ENCODE results near the gene MBTPS1.

MBTPS1 gene

DNA sequence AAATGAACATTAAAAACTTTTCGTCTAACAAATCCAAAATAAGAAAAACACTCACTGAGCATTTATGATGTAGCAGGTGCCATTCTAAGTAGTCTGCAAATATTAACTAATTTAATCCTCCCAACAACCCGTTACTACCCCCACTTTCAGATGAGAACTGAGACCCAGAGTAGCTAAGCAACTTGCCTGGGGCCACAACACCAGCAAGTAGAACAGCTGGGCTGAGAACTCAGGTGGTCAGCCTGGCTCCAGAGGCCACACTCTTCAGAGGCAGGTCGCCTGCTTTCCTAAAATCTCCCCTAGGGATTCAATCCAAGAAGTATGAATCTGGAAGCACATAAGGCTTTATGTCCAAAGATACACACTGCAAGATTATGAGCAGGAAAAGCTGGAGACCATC, 6.2 kb downstream of the MBTPS1 start:
- H3K4me3 ChIP-seq (ENCODE audit: low read depth, low read length), result no peak overlapping the region
- no peak for DNase-seq (ENCODE audit: low read depth)
- no peak for TF ChIP-seq MYC (IDR thresholded peaks at IDR 0.05; ENCODE audit: low read depth, low read length)
- no peak for TF ChIP-seq POLR2A (IDR thresholded peaks at IDR 0.05; ENCODE audit: extremely low read depth, insufficient read length)
- TF ChIP-seq, protein P1, sequence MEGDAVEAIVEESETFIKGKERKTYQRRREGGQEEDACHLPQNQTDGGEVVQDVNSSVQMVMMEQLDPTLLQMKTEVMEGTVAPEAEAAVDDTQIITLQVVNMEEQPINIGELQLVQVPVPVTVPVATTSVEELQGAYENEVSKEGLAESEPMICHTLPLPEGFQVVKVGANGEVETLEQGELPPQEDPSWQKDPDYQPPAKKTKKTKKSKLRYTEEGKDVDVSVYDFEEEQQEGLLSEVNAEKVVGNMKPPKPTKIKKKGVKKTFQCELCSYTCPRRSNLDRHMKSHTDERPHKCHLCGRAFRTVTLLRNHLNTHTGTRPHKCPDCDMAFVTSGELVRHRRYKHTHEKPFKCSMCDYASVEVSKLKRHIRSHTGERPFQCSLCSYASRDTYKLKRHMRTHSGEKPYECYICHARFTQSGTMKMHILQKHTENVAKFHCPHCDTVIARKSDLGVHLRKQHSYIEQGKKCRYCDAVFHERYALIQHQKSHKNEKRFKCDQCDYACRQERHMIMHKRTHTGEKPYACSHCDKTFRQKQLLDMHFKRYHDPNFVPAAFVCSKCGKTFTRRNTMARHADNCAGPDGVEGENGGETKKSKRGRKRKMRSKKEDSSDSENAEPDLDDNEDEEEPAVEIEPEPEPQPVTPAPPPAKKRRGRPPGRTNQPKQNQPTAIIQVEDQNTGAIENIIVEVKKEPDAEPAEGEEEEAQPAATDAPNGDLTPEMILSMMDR (IDR thresholded peaks at IDR 0.05; ENCODE audit: low read depth, low read length), result no peak
- TF ChIP-seq, protein P2, sequence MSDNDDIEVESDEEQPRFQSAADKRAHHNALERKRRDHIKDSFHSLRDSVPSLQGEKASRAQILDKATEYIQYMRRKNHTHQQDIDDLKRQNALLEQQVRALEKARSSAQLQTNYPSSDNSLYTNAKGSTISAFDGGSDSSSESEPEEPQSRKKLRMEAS (IDR thresholded peaks at IDR 0.05; ENCODE audit: low read depth, low read length), result no peak

DNA sequence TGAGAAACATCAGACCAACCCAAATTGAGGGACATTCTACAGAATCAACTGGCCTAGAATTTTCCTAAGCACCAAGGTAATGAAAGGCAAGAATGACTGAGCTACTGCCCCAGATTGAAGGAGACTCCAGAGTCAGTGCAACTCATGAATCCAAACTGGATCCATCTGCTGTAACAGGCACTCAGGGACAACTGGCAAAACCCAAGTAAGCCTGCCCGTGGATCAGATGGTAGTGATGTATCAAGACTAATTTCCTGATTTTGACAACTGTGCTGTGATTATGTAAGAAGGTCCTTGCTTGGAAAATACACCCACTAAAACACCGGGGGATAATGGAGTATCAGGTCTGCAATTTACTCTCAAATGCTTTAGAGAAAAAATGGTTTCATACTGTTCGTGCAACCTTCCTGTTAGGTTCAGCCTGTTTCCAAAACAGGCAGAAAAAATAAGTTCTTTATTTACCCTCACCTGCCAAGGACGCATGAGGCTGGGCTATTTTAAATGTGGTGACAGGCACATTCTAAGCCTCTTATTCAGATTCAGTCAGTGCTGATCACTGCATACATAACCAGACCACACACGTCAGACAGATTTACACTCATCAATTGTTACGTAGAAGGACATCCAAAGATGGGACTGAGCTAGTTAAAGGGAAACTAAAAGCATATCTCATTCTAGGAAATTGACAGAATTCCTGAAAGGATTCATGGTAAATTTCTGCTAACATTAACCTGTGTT, 7.0 kb downstream of the MBTPS1 start:
- H3K4me3 ChIP-seq (ENCODE audit: low read depth, low read length), result no peak overlapping the region
- TF ChIP-seq, protein P1 (IDR thresholded peaks at IDR 0.05; ENCODE audit: low read depth, low read length), result no peak
- TF ChIP-seq, protein P2 (IDR thresholded peaks at IDR 0.05; ENCODE audit: low read depth, low read length), result no peak
- no peak for DNase-seq (ENCODE audit: low read depth)

DNA sequence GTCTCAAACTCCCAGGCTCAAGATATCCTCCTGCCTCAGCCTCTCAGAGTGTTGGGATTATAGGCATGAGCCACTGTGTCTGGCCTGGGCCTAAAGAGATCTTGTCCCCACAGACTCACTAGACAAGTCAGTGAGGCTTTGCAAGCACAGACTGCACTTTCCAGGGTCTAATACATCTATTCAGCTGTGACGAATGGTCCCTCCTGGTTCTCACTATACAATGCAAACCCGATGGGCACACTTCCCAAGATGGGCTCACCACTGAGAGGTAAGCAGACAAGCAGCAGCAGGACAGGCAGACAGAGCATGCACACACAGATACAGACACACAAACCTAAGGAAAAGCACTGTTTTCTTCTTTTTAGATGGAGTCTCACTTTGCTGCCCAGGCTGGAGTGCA, 8.8 kb downstream of the MBTPS1 start:
- no peak overlapping the region for H3K4me3 ChIP-seq (ENCODE audit: low read depth, low read length)
- TF ChIP-seq, protein P2 (IDR thresholded peaks at IDR 0.05; ENCODE audit: low read depth, low read length), result no peak
- no peak for TF ChIP-seq POLR2A (IDR thresholded peaks at IDR 0.05; ENCODE audit: extremely low read depth, insufficient read length)
- TF ChIP-seq MYC (IDR thresholded peaks at IDR 0.05; ENCODE audit: low read depth, low read length), result no peak
- TF ChIP-seq, protein P1 (IDR thresholded peaks at IDR 0.05; ENCODE audit: low read depth, low read length), result no peak
- no peak for DNase-seq (ENCODE audit: low read depth)

DNA sequence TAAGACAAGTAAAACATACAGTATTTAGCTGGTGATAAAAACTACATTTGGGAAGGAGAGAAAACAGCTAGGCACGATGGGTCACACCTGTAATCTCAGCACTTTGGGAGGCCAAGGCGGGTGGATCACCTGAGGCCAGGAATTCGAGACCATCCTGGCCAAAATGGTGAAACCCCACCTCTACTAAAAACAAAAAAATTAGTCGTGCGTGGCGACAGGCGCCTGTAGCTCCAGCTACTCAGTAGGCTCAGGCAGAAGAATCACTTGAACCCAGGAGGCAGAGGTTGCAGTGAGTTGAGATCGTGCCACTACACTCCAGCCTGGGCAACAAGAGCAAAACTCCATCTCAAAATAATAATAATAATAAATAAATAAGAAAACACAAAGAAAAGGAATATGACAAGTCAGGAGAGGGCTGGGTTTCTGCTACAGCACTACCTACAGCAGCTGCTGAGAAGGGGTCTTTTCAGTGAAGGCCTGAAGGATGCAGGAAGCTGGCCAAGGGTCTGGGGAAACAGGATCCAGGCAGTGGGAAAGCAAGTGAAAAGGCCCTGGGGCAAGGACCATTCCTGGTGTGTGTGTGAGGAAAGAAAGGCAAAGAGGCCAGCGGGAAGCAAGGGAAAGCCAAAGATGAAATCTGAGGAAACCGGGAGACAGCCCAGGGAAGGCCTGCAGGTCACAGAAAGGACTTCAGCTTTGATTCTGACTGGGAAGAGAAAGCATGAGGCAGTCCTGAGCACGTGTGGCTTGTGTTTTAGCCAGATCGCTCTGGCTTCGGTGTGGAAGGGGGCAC, 10.6 kb downstream of the MBTPS1 start:
- TF ChIP-seq, protein P2 (IDR thresholded peaks at IDR 0.05; ENCODE audit: low read depth, low read length), result no peak
- no peak for TF ChIP-seq POLR2A (IDR thresholded peaks at IDR 0.05; ENCODE audit: extremely low read depth, insufficient read length)
- TF ChIP-seq, protein P1 (IDR thresholded peaks at IDR 0.05; ENCODE audit: low read depth, low read length), result no peak
- no peak for TF ChIP-seq MYC (IDR thresholded peaks at IDR 0.05; ENCODE audit: low read depth, low read length)
- DNase-seq (ENCODE audit: low read depth), result no peak
- H3K4me3 ChIP-seq (ENCODE audit: low read depth, low read length), result no peak overlapping the region

DNA sequence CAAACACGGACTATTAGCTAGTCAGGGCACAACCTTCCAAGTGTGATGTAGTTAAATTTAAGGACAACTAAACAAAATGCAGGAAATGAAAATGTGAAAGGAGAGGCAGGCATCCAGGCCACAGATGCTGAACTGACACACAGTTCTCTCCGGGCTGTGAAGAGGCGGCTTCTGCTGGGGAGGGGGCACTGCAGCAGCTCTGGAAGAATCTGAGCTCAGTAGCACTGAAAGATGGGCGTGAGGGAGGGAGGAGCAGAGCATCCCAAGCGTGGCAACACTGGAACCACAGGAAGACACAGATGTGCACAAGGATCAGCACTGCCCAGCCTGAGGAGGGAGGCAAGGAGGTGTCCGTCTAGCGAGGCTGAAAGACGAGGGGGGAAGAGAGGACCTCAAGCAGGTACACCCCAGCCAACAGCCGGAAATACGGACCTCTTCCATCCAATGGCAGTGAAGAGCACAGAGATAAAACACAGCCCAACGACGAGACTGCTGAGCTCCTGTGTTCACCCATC, 11.4 kb downstream of the MBTPS1 start:
- no peak overlapping the region for H3K4me3 ChIP-seq (ENCODE audit: low read depth, low read length)
- TF ChIP-seq, protein P1 (IDR thresholded peaks at IDR 0.05; ENCODE audit: low read depth, low read length), result no peak
- TF ChIP-seq, protein P2 (IDR thresholded peaks at IDR 0.05; ENCODE audit: low read depth, low read length), result no peak
- no peak for TF ChIP-seq POLR2A (IDR thresholded peaks at IDR 0.05; ENCODE audit: extremely low read depth, insufficient read length)
- no peak for DNase-seq (ENCODE audit: low read depth)
